Suprapubic skin (tissue), 4 donors: ENCODE results near the gene ZNF281.

ENCODE experiments used
- CTCF ChIP-seq, 2 donors: fragments of 200-600 bp in 1 of 2; fragments of 450-650 bp in 1 of 2; sonication (generic) in 1 of 2; IDR thresholded peaks; one replicate each; pipeline ENCODE4 v1.5.1; 2016 to 2019; ENCODE audit warnings: antibody characterized with exemption in 2 of 2, mild to moderate bottlenecking in 1 of 2, moderate library complexity in 1 of 2
- EP300 ChIP-seq: sonication (generic); formaldehyde crosslinking; IDR thresholded peaks from one replicate; pipeline ENCODE4 v1.6.1; 2017; ENCODE audit warnings: antibody characterized with exemption
- POLR2AphosphoS5 ChIP-seq, 3 donors: sonication (generic); formaldehyde crosslinking; IDR thresholded peaks; one replicate each; pipeline ENCODE4 v1.6.1; 2017; ENCODE audit warnings: antibody characterized with exemption in 3 of 3

- TF ChIP-seq POLR2AphosphoS5 (IDR thresholded peaks at IDR 0.05) (no peak), CTCF (IDR thresholded peaks at IDR 0.05) (no peak), EP300 (no peak)
Measured at GRCh38 chr1:200401263-200401662, 8.6 kb downstream of the ZNF281 start.
